Measurements from ENCODE around the gene BIN2.

DNA sequence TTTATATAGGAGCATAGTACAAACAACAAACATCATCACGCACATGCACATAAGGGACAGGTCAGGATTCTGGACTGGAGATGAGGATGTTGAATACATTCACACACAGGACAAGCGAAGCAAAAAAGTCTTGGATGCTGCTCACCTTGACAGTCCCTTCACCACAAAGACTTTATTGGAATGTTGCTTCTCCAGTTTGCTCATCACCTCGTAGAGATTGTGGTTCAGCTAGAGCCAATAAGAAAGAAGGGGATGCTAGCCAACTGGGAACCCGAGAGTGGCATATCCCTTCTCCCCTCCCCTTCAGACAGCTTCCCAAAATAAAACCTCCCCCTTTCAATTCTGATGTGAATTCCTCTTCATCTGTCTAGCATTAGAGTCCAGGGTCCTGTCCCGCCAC is 28.3 kb downstream of the BIN2 start:
- no peak for TF ChIP-seq CTCF (IDR thresholded peaks at IDR 0.05; ENCODE audit: low read depth, low read length, poor library complexity, severe bottlenecking)
- no peak for TF ChIP-seq EZH2phosphoT487 (IDR thresholded peaks at IDR 0.05; ENCODE audit: borderline replicate concordance, low read length)
